ENCODE data around the gene TBC1D10A.

DNA sequence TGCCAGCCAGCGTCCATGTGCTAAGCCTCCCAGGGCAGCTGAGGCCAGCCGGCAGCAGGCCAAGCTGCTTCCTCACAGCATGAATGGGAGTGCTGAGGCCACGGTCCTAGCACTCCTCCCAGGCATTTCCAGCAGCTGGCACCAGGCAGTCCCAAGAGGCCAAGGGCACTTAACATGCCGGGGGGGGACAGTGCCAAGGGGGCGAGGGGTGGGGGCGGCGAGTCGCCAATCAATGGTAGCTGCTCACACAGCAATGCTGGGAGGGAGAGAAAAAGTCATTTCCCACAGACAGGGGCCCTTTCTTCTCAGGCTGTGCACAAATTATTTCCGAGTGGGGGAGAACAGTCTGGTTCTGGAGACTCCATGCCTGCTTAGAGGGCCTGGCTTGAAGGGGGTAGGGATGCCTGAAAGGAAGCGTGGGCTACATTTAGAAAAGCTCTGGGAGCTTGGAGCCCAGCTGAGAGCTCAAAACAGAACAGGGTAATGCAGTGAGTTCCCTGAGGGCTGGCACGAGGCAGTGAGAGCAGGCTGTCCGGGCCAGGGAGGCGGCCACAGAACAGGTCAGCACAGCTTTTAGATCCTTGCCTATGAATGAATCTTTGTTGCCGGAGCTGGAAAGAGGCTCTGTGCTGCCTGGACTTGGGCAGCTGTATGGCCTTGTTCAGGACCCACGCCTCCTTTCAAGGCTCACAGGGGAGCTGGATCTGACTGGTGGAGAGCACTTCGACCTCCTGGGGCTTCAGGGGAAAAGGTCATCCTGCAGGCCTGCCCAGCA lies 14.4 kb upstream of the TBC1D10A start:
- TF ChIP-seq, protein P1, sequence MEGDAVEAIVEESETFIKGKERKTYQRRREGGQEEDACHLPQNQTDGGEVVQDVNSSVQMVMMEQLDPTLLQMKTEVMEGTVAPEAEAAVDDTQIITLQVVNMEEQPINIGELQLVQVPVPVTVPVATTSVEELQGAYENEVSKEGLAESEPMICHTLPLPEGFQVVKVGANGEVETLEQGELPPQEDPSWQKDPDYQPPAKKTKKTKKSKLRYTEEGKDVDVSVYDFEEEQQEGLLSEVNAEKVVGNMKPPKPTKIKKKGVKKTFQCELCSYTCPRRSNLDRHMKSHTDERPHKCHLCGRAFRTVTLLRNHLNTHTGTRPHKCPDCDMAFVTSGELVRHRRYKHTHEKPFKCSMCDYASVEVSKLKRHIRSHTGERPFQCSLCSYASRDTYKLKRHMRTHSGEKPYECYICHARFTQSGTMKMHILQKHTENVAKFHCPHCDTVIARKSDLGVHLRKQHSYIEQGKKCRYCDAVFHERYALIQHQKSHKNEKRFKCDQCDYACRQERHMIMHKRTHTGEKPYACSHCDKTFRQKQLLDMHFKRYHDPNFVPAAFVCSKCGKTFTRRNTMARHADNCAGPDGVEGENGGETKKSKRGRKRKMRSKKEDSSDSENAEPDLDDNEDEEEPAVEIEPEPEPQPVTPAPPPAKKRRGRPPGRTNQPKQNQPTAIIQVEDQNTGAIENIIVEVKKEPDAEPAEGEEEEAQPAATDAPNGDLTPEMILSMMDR (IDR thresholded peaks at IDR 0.05; ENCODE audit: insufficient read depth, low read depth, low read length) = no peak
- TF ChIP-seq EZH2 (IDR thresholded peaks at IDR 0.05; ENCODE audit: insufficient read depth, low read length) = no peak

Data from astrocyte (in vitro differentiated cells and primary cell).